ENCODE data around the gene EDRF1. TPM values are rescaled to one million over a fixed set of nuclear protein-coding genes. Genes with fewer than 3 reads are reported as not detected.

EDRF1 gene
- total and polyA plus RNA-seq, 2 donors (not counting 1 experiment from before 2014, with no cell fraction given), result 26.1 to 63.0 TPM

- ChIA-PET CTCF (no interaction called here), POLR2A (no interaction called here)
- Mint-ChIP-seq H3K9me3 (ENCODE audit: insufficient read depth) (no peaks in the 10 kb centered on the region), H3K4me1 (no peaks in the 10 kb centered on the region), H3K27ac (no peak overlapping the region), H3K27me3 (no peaks in the 10 kb centered on the region), H3K4me3 (no peak overlapping the region)
- Histone ChIP-seq H4K20me1 (ENCODE audit: control insufficient read depth, insufficient read depth, low read length, poor library complexity, severe bottlenecking) (no peaks in the 10 kb centered on the region), H3K27me3 (replicated peaks in 1 of 4; ENCODE audit: control extremely low read depth in 1 of 4, control insufficient read depth in 3 of 4, insufficient read depth in 4 of 4, low read length in 3 of 4) (no peaks in the 10 kb centered on the region), H3K27ac (ENCODE audit: low read length in 2 of 2) (no peak overlapping the region), H3K4me1 (ENCODE audit: control insufficient read depth in 2 of 2, insufficient read depth in 2 of 2, low read length in 2 of 2) (no peaks in the 10 kb centered on the region), H3K4me3 (ENCODE audit: control extremely low read depth in 1 of 5, extremely low read depth in 1 of 5, insufficient read depth in 1 of 5, low read depth in 2 of 5, low read length in 4 of 5) (no peak overlapping the region), H3K9me3 (ENCODE audit: control extremely low read depth in 1 of 3, control insufficient read depth in 2 of 3, insufficient read depth in 1 of 3, low read length in 2 of 3) (no peaks in the 10 kb centered on the region), H3K79me2 (ENCODE audit: control insufficient read depth, insufficient read depth, low read length) (no peaks in the 10 kb centered on the region), H3K9ac (ENCODE audit: low read length) (no peak overlapping the region), H3K36me3 (replicated peaks in 1 of 2; ENCODE audit: control extremely low read depth in 1 of 2, control insufficient read depth in 1 of 2, extremely low read depth in 1 of 2, insufficient read depth in 2 of 2, low read length in 1 of 2) (peaks cover 10 to 43% of the 10 kb centered on the region in 2 experiments), H2AFZ (ENCODE audit: insufficient read depth, low read depth, low read length, poor library complexity, severe bottlenecking) (no peak overlapping the region), H3K4me2 (replicated peaks; ENCODE audit: low read depth, low read length, poor library complexity, severe bottlenecking) (no peak overlapping the region)
- ATAC-seq (ENCODE audit: low read depth), result no peak
- intact Hi-C loops (cut with micrococcal nuclease), result no loop called here
- TF ChIP-seq EZH2 (IDR thresholded peaks at IDR 0.05; ENCODE audit: borderline replicate concordance, insufficient read depth, low read depth, low read length, poor library complexity, severe bottlenecking) (no peak), CTCF (IDR thresholded peaks at IDR 0.05) (no peak)
- DNase-seq, result no peak
- WGBS (ENCODE audit: insufficient coverage), result over 99% methylated on average over 11 of the region's 14 CpGs
Measured at GRCh38 chr10:125792342-125793300, 73.1 kb downstream of the EDRF1 start.

DNA sequence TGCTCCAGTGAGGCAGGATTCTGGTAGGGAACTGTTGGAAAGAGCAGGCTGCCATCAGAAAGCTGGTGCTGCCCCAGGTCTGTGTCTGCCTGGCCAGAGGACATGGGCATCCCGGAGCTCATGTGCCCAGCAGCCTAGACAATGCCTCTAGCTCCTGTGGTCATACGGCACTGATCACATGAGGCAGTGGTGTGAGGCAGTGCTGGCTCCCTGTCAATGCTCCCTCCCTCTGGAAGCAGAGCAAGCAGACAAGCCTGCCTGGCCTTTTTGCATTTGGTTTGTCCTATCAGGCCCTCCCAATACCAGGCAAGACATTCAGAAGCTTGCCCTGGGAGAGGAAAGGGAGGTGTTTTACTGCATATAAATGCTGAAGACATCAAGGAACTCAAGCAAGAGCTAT is 75.6 kb downstream of the EDRF1 start:
- H3K9ac ChIP-seq (ENCODE audit: low read length), result no peak overlapping the region
- H3K79me2 ChIP-seq (ENCODE audit: control insufficient read depth, insufficient read depth, low read length), result no peaks in the 10 kb centered on the region
- Mint-ChIP-seq H3K27me3 (no peaks in the 10 kb centered on the region), H3K4me3 (no peak overlapping the region), H3K4me1 (no peaks in the 10 kb centered on the region), H3K27ac (no peak overlapping the region), H3K9me3 (ENCODE audit: insufficient read depth) (no peaks in the 10 kb centered on the region)
- ChIA-PET POLR2A (no interaction called here), CTCF (interaction anchor here (0.6 kb wide), 1 partner anchor 72 kb away, joined by 4 read pairs; no protein-coding TSS in a partner anchor)
- H3K9me3 ChIP-seq (ENCODE audit: control extremely low read depth in 1 of 3, control insufficient read depth in 2 of 3, insufficient read depth in 1 of 3, low read length in 2 of 3), result no peaks in the 10 kb centered on the region
- no peak for ATAC-seq (ENCODE audit: low read depth)
- no peaks in the 10 kb centered on the region for H4K20me1 ChIP-seq (ENCODE audit: control insufficient read depth, insufficient read depth, low read length, poor library complexity, severe bottlenecking)
- H3K36me3 ChIP-seq (replicated peaks in 1 of 2; ENCODE audit: control extremely low read depth in 1 of 2, control insufficient read depth in 1 of 2, extremely low read depth in 1 of 2, insufficient read depth in 2 of 2, low read length in 1 of 2), result peaks cover 10 to 42% of the 10 kb centered on the region in 2 experiments
- DNase-seq, result no peak
- intact Hi-C loops (cut with micrococcal nuclease), result no loop called here
- H3K4me3 ChIP-seq (ENCODE audit: control extremely low read depth in 1 of 5, extremely low read depth in 1 of 5, insufficient read depth in 1 of 5, low read depth in 2 of 5, low read length in 4 of 5), result no peak overlapping the region
- no peak overlapping the region for H3K4me2 ChIP-seq (replicated peaks; ENCODE audit: low read depth, low read length, poor library complexity, severe bottlenecking)
- WGBS (ENCODE audit: insufficient coverage), result 100% methylated on average over 2 of the region's 2 CpGs
- TF ChIP-seq EZH2 (IDR thresholded peaks at IDR 0.05; ENCODE audit: borderline replicate concordance, insufficient read depth, low read depth, low read length, poor library complexity, severe bottlenecking) (no peak), CTCF (IDR thresholded peaks at IDR 0.05) (no peak)
- no peaks in the 10 kb centered on the region for H3K4me1 ChIP-seq (ENCODE audit: control insufficient read depth in 2 of 2, insufficient read depth in 2 of 2, low read length in 2 of 2)
- H2AFZ ChIP-seq (ENCODE audit: insufficient read depth, low read depth, low read length, poor library complexity, severe bottlenecking), result no peak overlapping the region
- no peaks in the 10 kb centered on the region for H3K27me3 ChIP-seq (replicated peaks in 1 of 4; ENCODE audit: control extremely low read depth in 1 of 4, control insufficient read depth in 3 of 4, insufficient read depth in 4 of 4, low read length in 3 of 4)
- H3K27ac ChIP-seq (ENCODE audit: low read length in 2 of 2), result no peak overlapping the region

Measured in B cell (primary cell).